Loucy (cell line): ENCODE results near the gene IGFBP2.

Experiments
- H2AFZ ChIP-seq: fragments of 200-600 bp; sonication (generic); 2 replicates; pipeline ENCODE4 v1.6.0; 2016; ENCODE audit warnings: antibody characterized with exemption, mild to moderate bottlenecking, low read length, moderate library complexity
- H3F3A ChIP-seq: fragments of 200-600 bp; 2 replicates; pipeline ENCODE4 v1.6.0; 2016; ENCODE audit warnings: antibody characterized with exemption, low read depth, mild to moderate bottlenecking
- H3K27me3 ChIP-seq: fragments of 200-600 bp; sonication (generic); 2 replicates; pipeline ENCODE4 v1.6.1; 2014; ENCODE audit warnings: low read length, mild to moderate bottlenecking; ENCODE audit not compliant: insufficient read depth, poor library complexity, severe bottlenecking
- H3K36me3 ChIP-seq: fragments of 200-600 bp; sonication (generic); 2 replicates; pipeline ENCODE4 v1.6.1; 2016; ENCODE audit warnings: low read length; ENCODE audit not compliant: insufficient read depth
- H3K4me1 ChIP-seq: fragments of 200-600 bp; sonication (generic); 2 replicates; pipeline ENCODE4 v1.5.1; 2014; ENCODE audit warnings: low read length, mild to moderate bottlenecking; ENCODE audit not compliant: insufficient read depth, poor library complexity, severe bottlenecking
- H3K4me2 ChIP-seq: fragments of 200-600 bp; sonication (generic); 2 replicates; pipeline ENCODE4 v1.6.0; 2014; ENCODE audit warnings: antibody characterized with exemption, low read length, low read depth, mild to moderate bottlenecking; ENCODE audit not compliant: poor library complexity, severe bottlenecking
- H3K4me3 ChIP-seq: fragments of 200-600 bp; sonication (generic); 2 replicates; pipeline ENCODE4 v1.5.1; 2014; ENCODE audit warnings: low read length, mild to moderate bottlenecking, mixed read lengths; ENCODE audit not compliant: poor library complexity, severe bottlenecking
- H3K79me2 ChIP-seq: fragments of 200-600 bp; sonication (generic); 2 replicates; pipeline ENCODE4 v1.6.1; 2014; ENCODE audit warnings: low read length; ENCODE audit not compliant: insufficient read depth
- H3K9ac ChIP-seq: fragments of 200-600 bp; sonication (generic); 2 replicates; pipeline ENCODE4 v1.6.0; 2014; ENCODE audit warnings: mild to moderate bottlenecking, low read depth, low read length, moderate library complexity; ENCODE audit not compliant: poor library complexity, severe bottlenecking
- H3K9me2 ChIP-seq: fragments of 200-600 bp; sonication (generic); replicated peaks from 2 replicates; pipeline ENCODE4 v1.6.1; 2016; ENCODE audit warnings: low read depth, low read length, mixed read lengths
- H3K9me3 ChIP-seq: fragments of 200-600 bp; sonication (generic); 2 replicates; pipeline ENCODE4 v1.6.1; 2014; ENCODE audit warnings: mild to moderate bottlenecking, antibody characterized with exemption, low read length, low read depth; ENCODE audit not compliant: insufficient read depth
- H4K20me1 ChIP-seq: fragments of 200-600 bp; sonication (generic); 2 replicates; pipeline ENCODE4 v1.6.0; 2014; ENCODE audit warnings: antibody characterized with exemption, low read length, mild to moderate bottlenecking; ENCODE audit not compliant: insufficient read depth, poor library complexity, severe bottlenecking
- EZH2phosphoT487 ChIP-seq: fragments of 200-600 bp; IDR thresholded peaks from 2 replicates; pipeline ENCODE4 v1.6.1; 2018; ENCODE audit warnings: antibody characterized with exemption, mild to moderate bottlenecking, moderate library complexity, borderline replicate concordance
- TF ChIP-seq, protein P1 (sequence below): fragments of 200-600 bp; sonication (generic); conservative IDR thresholded peaks from 2 replicates; pipeline ENCODE4 v1.5.1; 2014; ENCODE audit warnings: mild to moderate bottlenecking, antibody characterized with exemption, low read length

Gene IGFBP2

DNA sequence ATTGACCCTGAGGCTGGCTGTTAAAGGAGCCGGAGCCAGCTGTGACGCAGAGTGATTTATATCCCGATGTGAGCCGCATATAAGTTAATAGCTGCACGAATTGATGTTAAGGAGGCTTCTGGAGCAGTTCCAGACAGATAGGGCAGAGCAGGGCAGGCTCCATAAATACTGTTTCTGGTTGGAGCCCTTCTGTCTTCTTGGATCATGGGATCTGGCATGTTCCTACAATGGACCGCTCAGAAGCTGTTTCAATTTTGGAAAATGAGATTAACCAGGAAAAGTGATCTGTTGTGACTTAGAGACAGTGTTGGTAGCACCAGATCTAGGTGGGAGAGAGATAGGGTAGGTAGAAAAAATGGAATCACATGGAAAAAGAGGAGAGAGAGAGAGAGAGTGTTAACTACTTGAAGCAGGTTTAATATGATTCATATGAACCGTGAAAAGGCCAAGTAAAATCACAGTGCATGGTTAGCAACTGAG is 66.9 kb downstream of the IGFBP2 start:
- Histone ChIP-seq H3K79me2 (no peaks in the 10 kb centered on the region), H3K9me3 (no peaks in the 10 kb centered on the region), H3K4me1 (peaks cover 6% of the 10 kb centered on the region), H3K9ac (no peak overlapping the region), H3K9me2 (no peaks in the 10 kb centered on the region), H3F3A (peaks cover 3% of the 10 kb centered on the region; the same call in 1 of the 2 replicates), H3K27me3 (no peaks in the 10 kb centered on the region), H4K20me1 (no peaks in the 10 kb centered on the region), H3K4me2 (no peak overlapping the region), H3K36me3 (no peaks in the 10 kb centered on the region), H3K4me3 (no peak overlapping the region), H2AFZ (no peak overlapping the region)
- no peak for TF ChIP-seq EZH2phosphoT487
- TF ChIP-seq, protein P1, sequence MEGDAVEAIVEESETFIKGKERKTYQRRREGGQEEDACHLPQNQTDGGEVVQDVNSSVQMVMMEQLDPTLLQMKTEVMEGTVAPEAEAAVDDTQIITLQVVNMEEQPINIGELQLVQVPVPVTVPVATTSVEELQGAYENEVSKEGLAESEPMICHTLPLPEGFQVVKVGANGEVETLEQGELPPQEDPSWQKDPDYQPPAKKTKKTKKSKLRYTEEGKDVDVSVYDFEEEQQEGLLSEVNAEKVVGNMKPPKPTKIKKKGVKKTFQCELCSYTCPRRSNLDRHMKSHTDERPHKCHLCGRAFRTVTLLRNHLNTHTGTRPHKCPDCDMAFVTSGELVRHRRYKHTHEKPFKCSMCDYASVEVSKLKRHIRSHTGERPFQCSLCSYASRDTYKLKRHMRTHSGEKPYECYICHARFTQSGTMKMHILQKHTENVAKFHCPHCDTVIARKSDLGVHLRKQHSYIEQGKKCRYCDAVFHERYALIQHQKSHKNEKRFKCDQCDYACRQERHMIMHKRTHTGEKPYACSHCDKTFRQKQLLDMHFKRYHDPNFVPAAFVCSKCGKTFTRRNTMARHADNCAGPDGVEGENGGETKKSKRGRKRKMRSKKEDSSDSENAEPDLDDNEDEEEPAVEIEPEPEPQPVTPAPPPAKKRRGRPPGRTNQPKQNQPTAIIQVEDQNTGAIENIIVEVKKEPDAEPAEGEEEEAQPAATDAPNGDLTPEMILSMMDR: no peak

DNA sequence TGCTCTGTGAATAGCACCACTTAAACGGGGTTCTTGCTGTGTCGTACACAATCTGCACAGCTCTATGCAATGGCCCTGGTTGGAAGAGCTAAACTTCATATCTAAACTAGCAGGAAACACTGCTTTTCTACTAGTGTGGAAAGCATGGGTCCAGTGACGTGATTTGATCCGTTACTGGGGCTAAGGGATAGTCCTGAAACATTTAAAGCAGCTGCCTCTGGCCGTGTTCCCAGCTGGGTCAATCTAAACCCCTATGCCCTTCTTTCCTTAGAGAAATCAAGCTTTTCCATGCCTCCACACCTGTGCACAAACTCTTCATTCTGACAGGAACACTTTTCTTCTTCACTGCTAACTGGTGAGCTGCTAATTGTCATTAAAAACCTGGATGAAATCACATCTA is 67.6 kb downstream of the IGFBP2 start:
- Histone ChIP-seq H3K36me3 (no peaks in the 10 kb centered on the region), H4K20me1 (no peaks in the 10 kb centered on the region), H3K9me3 (no peaks in the 10 kb centered on the region), H3K4me3 (no peak overlapping the region), H3K4me2 (no peak overlapping the region), H3K9ac (no peak overlapping the region), H3F3A (peaks cover 3% of the 10 kb centered on the region; the same call in 1 of the 2 replicates), H3K4me1 (no peaks in the 10 kb centered on the region), H3K79me2 (no peaks in the 10 kb centered on the region), H2AFZ (no peak overlapping the region), H3K27me3 (no peaks in the 10 kb centered on the region), H3K9me2 (no peaks in the 10 kb centered on the region)
- TF ChIP-seq EZH2phosphoT487: no peak
- TF ChIP-seq, protein P1: no peak

- Histone ChIP-seq H3K9me3 (no peaks in the 10 kb centered on the region), H3K36me3 (no peaks in the 10 kb centered on the region), H3K27me3 (no peaks in the 10 kb centered on the region), H3K9me2 (no peaks in the 10 kb centered on the region), H3K9ac (no peak overlapping the region), H4K20me1 (no peaks in the 10 kb centered on the region), H3K4me2 (no peak overlapping the region), H3K4me1 (no peaks in the 10 kb centered on the region), H3K79me2 (no peaks in the 10 kb centered on the region), H3F3A (no peaks in the 10 kb centered on the region), H2AFZ (no peak overlapping the region), H3K4me3 (no peak overlapping the region)
- TF ChIP-seq EZH2phosphoT487: no peak
- TF ChIP-seq, protein P1: no peak
These were observed 68.3 kb downstream of the IGFBP2 start for GRCh38 chr2:216701544-216701943.
